Kidney (tissue), 14 donors: ENCODE results near the gene C6orf89. TPM values are rescaled to one million over a fixed set of nuclear protein-coding genes. Genes with fewer than 3 reads are reported as not detected.
A peak's percentile ranks its signal among the peaks of the same experiment; 100 is the strongest.

Source experiments
- DNase-seq, 5 donors: peaks; one replicate each; pipeline ENCODE4 v3.0.0-alpha.2; 2013 to 2020
- FAIRE-seq: peaks from 2 replicates; lab custom pipeline; 2012; peaks lifted over from hg19 to GRCh38; lab: Jason Lieb, UNC
- H3K27ac ChIP-seq, 2 donors: one replicate each; pipeline ENCODE4 v1.7.0; 2013; ENCODE audit warnings: low read depth in 2 of 2, low read length in 2 of 2, inconsistent platforms in 1 of 2
- H3K27me3 ChIP-seq: one replicate; pipeline ENCODE4 v1.7.1; 2013; ENCODE audit warnings: low read length, inconsistent platforms; ENCODE audit not compliant: control insufficient read depth, insufficient read depth
- H3K36me3 ChIP-seq, 3 donors: one replicate each; pipeline versions ENCODE4 v1.7.0 to v1.7.1; 2013; ENCODE audit warnings: low read length in 3 of 3, control low read depth in 1 of 3, inconsistent platforms in 1 of 3; ENCODE audit not compliant: insufficient read depth in 3 of 3, control insufficient read depth in 2 of 3
- H3K4me1 ChIP-seq, 3 donors: one replicate each; pipeline versions ENCODE4 v1.7.0 to v1.7.1; 2013; ENCODE audit warnings: low read length in 3 of 3, inconsistent platforms in 1 of 3, low read depth in 1 of 3; ENCODE audit not compliant: control insufficient read depth in 2 of 3, insufficient read depth in 2 of 3
- H3K4me3 ChIP-seq, 3 donors: one replicate each; pipeline versions ENCODE4 v1.7.0 to v1.8.1; 2013; ENCODE audit warnings: low read length in 3 of 3, control low read depth in 1 of 3, inconsistent platforms in 1 of 3
- H3K9ac ChIP-seq, 3 donors: one replicate each; pipeline versions ENCODE4 v1.7.0 to v1.7.1; 2013; ENCODE audit warnings: low read length in 3 of 3, control low read depth in 1 of 3, inconsistent platforms in 1 of 3
- H3K9me3 ChIP-seq, 3 donors: one replicate each; pipeline versions ENCODE4 v1.7.0 to v1.7.1; 2013; ENCODE audit warnings: low read length in 3 of 3, control low read depth in 1 of 3, inconsistent platforms in 1 of 3; ENCODE audit not compliant: control insufficient read depth in 2 of 3, insufficient read depth in 1 of 3
- intact Hi-C: fragments of 100-400 bp; cut with DNase I; formaldehyde crosslinking; loops from one replicate; pipeline ENCODE4 v1.11.1; 2022
- polyA plus RNA-seq: library from polyadenylated mRNA; stranded (reverse); fragments of 350-450 nt; fragmentation: Illumina TruSeq; extraction: RNeasy Lipid Tissue Mini Kit (QIAGEN cat#74804); gene quantifications from one replicate; pipeline ENCODE4 v1.2.3, GENCODE V29; 2014; ENCODE audit warnings: low read depth, low replicate concordance; ENCODE audit not compliant: insufficient read depth
- total RNA-seq: library from RNA; stranded (reverse); fragmentation: NEBNext Ultra II Directional; extraction: Animal tissue kit (Norgen Biotek cat#: 25700); gene quantifications from one replicate; pipeline ENCODE4 v1.2.1, GENCODE V29; 2021
- TF ChIP-seq, protein P1 (sequence below): IDR thresholded peaks from 3 replicates; pipeline ENCODE4 v1.5.1; 2012; ENCODE audit warnings: mild to moderate bottlenecking, moderate library complexity, borderline replicate concordance; ENCODE audit not compliant: insufficient read depth; ENCODE audit errors: extremely low read depth
- donor health status: control.
- donor health status: control.
- donor health status: control.
- donor health status: control.
- donor health status: control.
- donor health status: DM: yes; HTN: yes; CAD: no.
- donor health status: Normal renal cell carcinoma (clear cell type).

The C6orf89 gene
- total and polyA plus RNA-seq, 2 donors from 2014 or later: 25.7 to 72.4 TPM

DNA sequence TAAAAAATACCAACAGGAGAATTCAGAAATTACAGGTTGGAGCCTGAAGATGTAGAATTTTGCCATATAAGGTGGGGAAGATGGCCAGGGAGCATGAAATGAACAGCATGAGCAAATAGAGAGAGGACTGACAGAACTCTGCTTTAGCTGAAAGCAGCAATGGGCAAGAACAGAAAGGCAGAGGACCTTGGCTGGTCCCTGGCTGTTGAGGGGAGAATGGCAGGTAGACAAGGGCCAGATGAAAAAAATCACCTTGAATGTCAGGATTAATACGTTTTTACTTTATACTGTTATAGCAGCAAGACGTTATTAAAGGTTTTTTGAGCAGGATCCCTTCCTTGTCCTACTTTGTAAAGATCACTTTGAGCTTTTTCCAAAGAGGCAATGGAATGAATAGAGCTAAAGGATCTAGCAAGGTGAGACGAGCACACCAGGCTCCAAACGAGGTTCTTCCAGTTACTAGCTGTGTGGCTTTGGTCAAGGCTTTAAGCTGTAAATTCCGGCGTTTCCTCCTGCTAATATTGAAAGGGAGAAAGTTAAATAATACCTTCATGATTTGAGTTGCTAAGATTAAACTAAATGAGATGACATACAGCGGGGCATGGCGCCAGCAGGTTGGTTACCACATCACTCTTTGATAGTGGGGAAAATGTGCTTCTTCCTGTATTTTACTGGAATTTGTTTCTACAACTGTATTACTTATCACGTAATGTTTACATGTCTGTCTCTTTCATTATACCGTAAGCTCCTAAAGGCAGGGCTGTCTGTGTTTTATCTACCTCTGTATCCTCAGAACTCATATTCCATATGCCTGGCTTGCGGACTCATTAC lies 11.9 kb upstream of the C6orf89 start:
- DNase-seq (peak in 1 of 5 donors; percentile 9), FAIRE-seq (no peak)
- Histone ChIP-seq H3K4me3 (peak overlapping the region; percentile 96 to 100 (median 96)), H3K9me3 (no peaks in the 10 kb centered on the region), H3K4me1 (peaks cover 0 to 7% (median 4%) of the 10 kb centered on the region in 3 donors), H3K27ac (peak overlapping the region in 1 of 2 donors; percentile 85), H3K9ac (peak overlapping the region; percentile 77 to 100 (median 90)), H3K36me3 (peaks cover 0 to 3% (median 0%) of the 10 kb centered on the region in 3 donors), H3K27me3 (no peaks in the 10 kb centered on the region)
- intact Hi-C loops: no loop called here
- TF ChIP-seq, protein P1, sequence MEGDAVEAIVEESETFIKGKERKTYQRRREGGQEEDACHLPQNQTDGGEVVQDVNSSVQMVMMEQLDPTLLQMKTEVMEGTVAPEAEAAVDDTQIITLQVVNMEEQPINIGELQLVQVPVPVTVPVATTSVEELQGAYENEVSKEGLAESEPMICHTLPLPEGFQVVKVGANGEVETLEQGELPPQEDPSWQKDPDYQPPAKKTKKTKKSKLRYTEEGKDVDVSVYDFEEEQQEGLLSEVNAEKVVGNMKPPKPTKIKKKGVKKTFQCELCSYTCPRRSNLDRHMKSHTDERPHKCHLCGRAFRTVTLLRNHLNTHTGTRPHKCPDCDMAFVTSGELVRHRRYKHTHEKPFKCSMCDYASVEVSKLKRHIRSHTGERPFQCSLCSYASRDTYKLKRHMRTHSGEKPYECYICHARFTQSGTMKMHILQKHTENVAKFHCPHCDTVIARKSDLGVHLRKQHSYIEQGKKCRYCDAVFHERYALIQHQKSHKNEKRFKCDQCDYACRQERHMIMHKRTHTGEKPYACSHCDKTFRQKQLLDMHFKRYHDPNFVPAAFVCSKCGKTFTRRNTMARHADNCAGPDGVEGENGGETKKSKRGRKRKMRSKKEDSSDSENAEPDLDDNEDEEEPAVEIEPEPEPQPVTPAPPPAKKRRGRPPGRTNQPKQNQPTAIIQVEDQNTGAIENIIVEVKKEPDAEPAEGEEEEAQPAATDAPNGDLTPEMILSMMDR: no peak

DNA sequence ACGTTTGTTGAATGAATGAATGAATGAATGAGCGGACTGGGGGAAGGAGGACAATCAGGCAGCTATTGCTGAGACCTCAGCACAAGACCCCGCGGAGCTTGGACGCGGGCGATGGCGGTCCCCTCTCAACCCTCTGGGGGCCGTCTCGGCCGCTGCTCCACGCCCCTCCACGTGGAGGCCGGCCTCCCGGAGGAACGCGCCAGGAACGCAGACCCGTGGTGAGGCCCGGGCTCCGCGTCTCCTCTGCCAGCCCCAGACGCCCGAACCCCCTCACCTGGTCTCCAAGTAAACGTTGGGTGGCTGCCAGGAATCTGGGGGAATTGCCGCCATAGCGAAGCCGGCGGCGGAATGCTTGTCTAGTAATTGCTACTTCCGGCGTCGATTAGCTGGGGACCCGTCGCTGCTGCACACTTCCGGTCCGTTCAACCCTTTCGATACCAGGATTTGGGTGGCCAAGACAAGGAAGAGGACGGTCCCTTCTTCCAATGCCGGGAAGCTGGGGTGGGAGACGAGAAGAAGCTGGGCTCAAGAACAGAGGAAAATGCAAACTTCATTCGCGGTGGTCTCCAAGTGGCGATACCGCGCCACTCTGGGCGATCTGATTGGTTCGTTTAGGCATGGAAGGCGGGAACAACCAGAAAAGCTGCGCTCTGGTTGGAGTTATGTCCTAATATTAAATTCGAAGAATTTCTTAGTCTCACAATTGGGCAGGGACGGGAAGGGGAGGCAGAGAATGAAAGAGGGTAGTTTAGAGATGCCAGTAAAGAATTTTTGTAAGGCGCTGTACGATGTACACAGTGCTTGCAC lies 11.1 kb upstream of the C6orf89 start, which contains the start of gene PPIL1:
TSS of gene PPIL1 (minus strand) at position 361 of the 807 bp plus-strand sequence. CDS start at position 330, 31 bp downstream.
- H3K9me3 ChIP-seq: no peaks in the 10 kb centered on the region
- intact Hi-C loops: no loop called here
- H3K27me3 ChIP-seq: no peaks in the 10 kb centered on the region
- H3K9ac ChIP-seq: peak within 1 kb of the TSS; percentile 77 to 100 (median 90)
- TF ChIP-seq, protein P1: no peak
- H3K4me3 ChIP-seq: peak within 1 kb of the TSS; percentile 96 to 100 (median 96)
- DNase-seq (peak; percentile 91 to 96 (median 93)), FAIRE-seq (peak; percentile 74)
- peaks cover 0 to 7% (median 4%) of the 10 kb centered on the region in 3 donors for H3K4me1 ChIP-seq
- peaks cover 0 to 3% (median 0%) of the 10 kb centered on the region in 3 donors for H3K36me3 ChIP-seq
- H3K27ac ChIP-seq: peak within 1 kb of the TSS; percentile 83 to 85

DNA sequence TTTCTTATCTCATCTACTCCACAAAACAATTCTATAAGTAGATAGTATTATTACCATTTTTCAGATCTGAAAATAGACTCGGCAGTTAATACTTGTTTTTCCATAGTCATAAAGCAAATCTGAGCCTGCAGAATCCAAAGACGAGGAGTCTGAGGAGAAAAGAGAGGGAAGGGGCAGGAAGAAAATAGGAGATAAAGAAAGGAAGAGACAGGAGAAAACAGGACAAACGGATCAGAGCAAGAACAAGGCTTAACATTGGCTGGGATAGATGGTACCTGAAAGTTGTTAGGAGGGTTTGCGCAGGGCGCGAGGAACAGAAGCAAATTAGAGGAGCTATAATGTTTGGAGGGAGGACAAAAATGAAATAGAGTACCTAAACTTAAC lies 10.5 kb upstream of the C6orf89 start:
- TF ChIP-seq, protein P1: no peak

More for the DNA sequence above, 10.5 kb upstream of the C6orf89 start:
- no peaks in the 10 kb centered on the region for H3K27me3 ChIP-seq
- no peak overlapping the region for H3K27ac ChIP-seq
- H3K36me3 ChIP-seq: peaks cover 0 to under 1% (median 0%) of the 10 kb centered on the region in 3 donors
- intact Hi-C loops: no loop called here
- no peaks in the 10 kb centered on the region for H3K9me3 ChIP-seq
- peak overlapping the region; percentile 96 to 100 (median 96) for H3K4me3 ChIP-seq
- H3K9ac ChIP-seq: peak overlapping the region; percentile 77 to 100 (median 90)
- H3K4me1 ChIP-seq: peaks cover 0 to 7% (median 4%) of the 10 kb centered on the region in 3 donors
- FAIRE-seq (no peak), DNase-seq (no peak)
